IMR-90 (cell line): ENCODE measurements around the gene TSGA10. TPM values are rescaled to one million over a fixed set of nuclear protein-coding genes. Genes with fewer than 3 reads are reported as not detected.

Experiments used
- microRNA-seq, 2 experiments: library from miRNA; stranded (forward) in 1 of 2; unstranded in 1 of 2; fragments of 10-50 nt in 1 of 2; fragments of <30 nt in 1 of 2; gene quantifications in 1 of 2; microRNA quantifications in 1 of 2; one replicate each; pipeline versions ENCODE3 to v1.1.0; 2013 to 2020; ENCODE audit not compliant: insufficient read depth in 1 of 2, insufficient read length in 1 of 2, unreplicated experiment in 1 of 2
- polyA plus RNA-seq, 3 experiments: library from polyadenylated mRNA; depleted of rRNA; stranded (reverse); fragments of >200 nt; gene quantifications; 2 replicates each; pipeline ENCODE4 v1.2.3, GENCODE V29; 2012; ENCODE audit warnings: low replicate concordance in 1 of 3
- small RNA-seq, 5 experiments: library from RNA; depleted of rRNA; stranded (forward); fragments of <200 nt; gene quantifications; one replicate each; pipeline ENCODE3, GENCODE V24; 2012
- total RNA-seq: library from RNA; depleted of rRNA; stranded (reverse); fragments of >200 nt; gene quantifications from 2 replicates; pipeline ENCODE4 v1.2.3, GENCODE V29; 2012; rRNA removed

The TSGA10 gene
- total and polyA plus RNA-seq, 2 of the 4 experiments (the other 2 are of a cell fraction): 0.32 to 0.54 TPM

Small RNAs within 50 kb of the gene (microRNA-seq; reads per million reads assigned to microRNA genes)
- gene AC092587.1 (ENCODE audit: insufficient read depth, insufficient read length): not detected

Small RNAs within 50 kb of the gene (small RNA-seq; reads per million reads assigned to genes)
- gene AC092587.1: 0 reads per million in 5 experiments

Other genes starting within 250 kb of the TSGA10 start
- gene CRACDL, start 218.7 kb downstream of the TSGA10 start, total RNA-seq: not detected in 2 replicates
- not detected in 2 replicates for gene CRACDL, start 218.7 kb downstream of the TSGA10 start, polyA plus RNA-seq (2012; rRNA removed)
- under 0.01 TPM in 1 of 2 replicates, not detected in the other for gene C2orf15, start 13.2 kb downstream of the TSGA10 start, total RNA-seq
- gene C2orf15, start 13.2 kb downstream of the TSGA10 start, polyA plus RNA-seq (2012; rRNA removed): not detected in 2 replicates
- 3.2 and 4.2 TPM in 2 replicates for gene LIPT1, start within 50 bp of the TSGA10 start, total RNA-seq
- 2.6 and 3.5 TPM in 2 replicates for gene LIPT1, start within 50 bp of the TSGA10 start, polyA plus RNA-seq (2012; rRNA removed)
- 4.3 and 19.4 TPM in 2 replicates for gene MITD1, start 26.1 kb upstream of the TSGA10 start, total RNA-seq
- gene MITD1, start 26.1 kb upstream of the TSGA10 start, polyA plus RNA-seq (2012; rRNA removed): 14.5 and 18.7 TPM in 2 replicates
- 34.8 and 39.2 TPM in 2 replicates for gene MRPL30, start 26.2 kb upstream of the TSGA10 start, total RNA-seq
- 14.9 and 18.7 TPM in 2 replicates for gene MRPL30, start 26.2 kb upstream of the TSGA10 start, polyA plus RNA-seq (2012; rRNA removed)
- gene LYG2, start 100.7 kb upstream of the TSGA10 start, total RNA-seq: not detected in 2 replicates
- not detected in 2 replicates for gene LYG2, start 100.7 kb upstream of the TSGA10 start, polyA plus RNA-seq (2012; rRNA removed)
- gene LYG1, start 146.3 kb upstream of the TSGA10 start, total RNA-seq: not detected in 2 replicates
- 0.92 and 1.2 TPM in 2 replicates for gene LYG1, start 146.3 kb upstream of the TSGA10 start, polyA plus RNA-seq (2012; rRNA removed)
- gene TXNDC9, start 181.4 kb upstream of the TSGA10 start, total RNA-seq: 55.4 and 71.7 TPM in 2 replicates
- 28.9 and 33.9 TPM in 2 replicates for gene TXNDC9, start 181.4 kb upstream of the TSGA10 start, polyA plus RNA-seq (2012; rRNA removed)
- gene EIF5B, start 182.4 kb upstream of the TSGA10 start, total RNA-seq: 19.7 and 26.9 TPM in 2 replicates
- 15.7 and 21.8 TPM in 2 replicates for gene EIF5B, start 182.4 kb upstream of the TSGA10 start, polyA plus RNA-seq (2012; rRNA removed)